Smooth muscle cell (in vitro differentiated cells): ENCODE measurements around the gene POU2AF1. TPM values are rescaled to one million over a fixed set of nuclear protein-coding genes. Genes with fewer than 3 reads are reported as not detected.

Experiments
- DNase-seq: peaks from one replicate; lab custom pipeline; 2025; ENCODE audit not compliant: unreplicated experiment; lab: John Stamatoyannopoulos, UW
- H2AFZ ChIP-seq: fragments of 200-600 bp; sonication (generic); 2 replicates; pipeline ENCODE4 v1.6.0; 2016; ENCODE audit warnings: antibody characterized with exemption, low read depth, mild to moderate bottlenecking
- H3F3A ChIP-seq: fragments of 200-600 bp; sonication (generic); 2 replicates; pipeline ENCODE4 v1.6.0; 2017; ENCODE audit warnings: antibody characterized with exemption, low read depth
- H3K27ac ChIP-seq: fragments of 200-600 bp; sonication (generic); 2 replicates; pipeline ENCODE4 v1.5.1; 2016; ENCODE audit warnings: low read depth, mild to moderate bottlenecking
- H3K27me3 ChIP-seq: fragments of 200-600 bp; sonication (generic); 2 replicates; pipeline ENCODE4 v1.6.1; 2016; ENCODE audit warnings: low read depth, mild to moderate bottlenecking
- H3K36me3 ChIP-seq: fragments of 200-600 bp; sonication (generic); 2 replicates; pipeline ENCODE4 v1.5.1; 2016; ENCODE audit warnings: low read depth
- H3K4me1 ChIP-seq: fragments of 200-600 bp; sonication (generic); 2 replicates; pipeline ENCODE4 v1.5.1; 2016; ENCODE audit warnings: low read depth
- H3K4me2 ChIP-seq: fragments of 200-600 bp; sonication (generic); 2 replicates; pipeline ENCODE4 v1.6.0; 2016; ENCODE audit warnings: mild to moderate bottlenecking
- H3K4me3 ChIP-seq: fragments of 200-600 bp; sonication (generic); 2 replicates; pipeline ENCODE4 v1.5.1; 2016; ENCODE audit warnings: mild to moderate bottlenecking
- H3K79me2 ChIP-seq: fragments of 200-600 bp; sonication (generic); 2 replicates; pipeline ENCODE4 v1.6.0; 2016; ENCODE audit warnings: low read depth, mild to moderate bottlenecking
- H3K9ac ChIP-seq: fragments of 200-600 bp; sonication (generic); 2 replicates; pipeline ENCODE4 v1.6.0; 2016; ENCODE audit warnings: low read depth
- H3K9me3 ChIP-seq: fragments of 200-600 bp; sonication (generic); replicated peaks from 2 replicates; pipeline ENCODE4 v1.5.1; 2016; ENCODE audit warnings: low read depth
- H4K20me1 ChIP-seq: fragments of 200-600 bp; sonication (generic); 2 replicates; pipeline ENCODE4 v1.6.0; 2016; ENCODE audit warnings: low read depth
- WGBS: methylation state at CpG from one replicate; pipeline ENCODE4 v1.1.7; 2016; ENCODE audit warnings: low lambda C conversion rate; 5-methylcytosine and 5-hydroxymethylcytosine counted together
- polyA plus RNA-seq: library from polyadenylated mRNA; unstranded; fragments of >200 nt; fragmentation: Nextera tagmentation; extraction: Ambion mirVana; gene quantifications from 2 replicates; pipeline ENCODE4 v1.2.1, GENCODE V29; 2016
- total RNA-seq: library from RNA; depleted of rRNA; stranded (reverse); fragments of >200 nt; gene quantifications from 2 replicates; pipeline ENCODE4 v1.2.3, GENCODE V29; 2014
- TF ChIP-seq, protein P1 (sequence below): fragments of 200-600 bp; sonication (generic); IDR thresholded peaks from 2 replicates; pipeline ENCODE4 v1.5.1; 2017; ENCODE audit warnings: borderline replicate concordance, mild to moderate bottlenecking, antibody characterized with exemption; ENCODE audit not compliant: insufficient read depth, poor library complexity, severe bottlenecking

POU2AF1 gene
- total and polyA plus RNA-seq, 2 experiments from 2014 or later: not detected

DNA sequence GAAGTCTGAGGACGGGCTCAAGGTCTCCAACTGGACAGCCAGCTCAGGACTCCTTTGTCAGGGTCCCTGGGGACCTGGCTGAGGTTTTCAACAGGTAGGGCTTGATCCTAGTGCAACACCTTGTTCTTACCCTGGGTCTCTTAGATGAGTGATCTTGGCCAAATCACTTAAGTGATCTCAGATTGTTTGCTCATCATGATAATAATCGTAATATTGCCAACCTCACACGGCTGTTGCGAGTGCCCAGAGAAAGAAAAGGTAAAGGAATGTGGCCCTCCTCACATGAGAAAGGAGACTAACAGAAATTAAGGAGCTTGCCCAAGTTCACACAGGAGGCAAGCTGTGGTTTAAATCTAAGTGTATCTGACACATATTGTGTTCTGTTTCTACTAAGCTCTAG, 52.3 kb downstream of the POU2AF1 start:
- Histone ChIP-seq H2AFZ (no peak overlapping the region), H3K36me3 (no peaks in the 10 kb centered on the region), H3K4me3 (no peak overlapping the region), H3K9me3 (no peaks in the 10 kb centered on the region), H3K9ac (no peak overlapping the region), H3F3A (no peaks in the 10 kb centered on the region), H3K4me2 (no peak overlapping the region), H3K4me1 (peaks cover 4% of the 10 kb centered on the region), H4K20me1 (no peaks in the 10 kb centered on the region), H3K27me3 (no peaks in the 10 kb centered on the region), H3K79me2 (no peaks in the 10 kb centered on the region), H3K27ac (no peak overlapping the region)
- TF ChIP-seq, protein P1, sequence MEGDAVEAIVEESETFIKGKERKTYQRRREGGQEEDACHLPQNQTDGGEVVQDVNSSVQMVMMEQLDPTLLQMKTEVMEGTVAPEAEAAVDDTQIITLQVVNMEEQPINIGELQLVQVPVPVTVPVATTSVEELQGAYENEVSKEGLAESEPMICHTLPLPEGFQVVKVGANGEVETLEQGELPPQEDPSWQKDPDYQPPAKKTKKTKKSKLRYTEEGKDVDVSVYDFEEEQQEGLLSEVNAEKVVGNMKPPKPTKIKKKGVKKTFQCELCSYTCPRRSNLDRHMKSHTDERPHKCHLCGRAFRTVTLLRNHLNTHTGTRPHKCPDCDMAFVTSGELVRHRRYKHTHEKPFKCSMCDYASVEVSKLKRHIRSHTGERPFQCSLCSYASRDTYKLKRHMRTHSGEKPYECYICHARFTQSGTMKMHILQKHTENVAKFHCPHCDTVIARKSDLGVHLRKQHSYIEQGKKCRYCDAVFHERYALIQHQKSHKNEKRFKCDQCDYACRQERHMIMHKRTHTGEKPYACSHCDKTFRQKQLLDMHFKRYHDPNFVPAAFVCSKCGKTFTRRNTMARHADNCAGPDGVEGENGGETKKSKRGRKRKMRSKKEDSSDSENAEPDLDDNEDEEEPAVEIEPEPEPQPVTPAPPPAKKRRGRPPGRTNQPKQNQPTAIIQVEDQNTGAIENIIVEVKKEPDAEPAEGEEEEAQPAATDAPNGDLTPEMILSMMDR: no peak
- no peak for DNase-seq
- 83% methylated on average over 4 of the region's 4 CpGs for WGBS

DNA sequence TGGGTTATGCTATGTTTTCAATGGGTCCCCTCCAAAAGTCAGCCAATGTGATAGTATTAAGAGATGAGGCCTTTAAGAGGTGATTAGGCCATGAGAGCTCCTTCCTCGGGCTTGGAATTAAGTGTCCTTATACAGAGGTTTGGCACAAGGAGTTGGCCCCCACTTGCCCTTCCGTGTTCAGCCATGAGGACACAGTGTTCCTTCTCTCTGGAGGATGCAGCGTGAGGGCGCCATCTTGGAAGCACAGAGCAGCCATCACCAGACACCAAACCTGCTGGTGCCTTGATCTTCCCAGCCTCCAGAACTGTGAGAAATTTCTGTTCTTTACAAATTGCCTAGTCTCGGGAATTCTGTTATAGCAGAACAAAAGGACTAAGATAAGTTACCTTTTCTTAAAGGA, 53.8 kb downstream of the POU2AF1 start:
- Histone ChIP-seq H3K27ac (no peak overlapping the region), H3K4me1 (peaks cover 4% of the 10 kb centered on the region), H3K9ac (no peak overlapping the region), H3K4me2 (no peak overlapping the region), H3K4me3 (no peak overlapping the region), H3K9me3 (no peaks in the 10 kb centered on the region), H3K36me3 (no peaks in the 10 kb centered on the region), H3F3A (no peaks in the 10 kb centered on the region), H2AFZ (no peak overlapping the region), H4K20me1 (no peaks in the 10 kb centered on the region), H3K27me3 (no peaks in the 10 kb centered on the region), H3K79me2 (no peaks in the 10 kb centered on the region)
- DNase-seq: no peak
- WGBS: over 99% methylated on average over 5 of the region's 5 CpGs
- TF ChIP-seq, protein P1: no peak

DNA sequence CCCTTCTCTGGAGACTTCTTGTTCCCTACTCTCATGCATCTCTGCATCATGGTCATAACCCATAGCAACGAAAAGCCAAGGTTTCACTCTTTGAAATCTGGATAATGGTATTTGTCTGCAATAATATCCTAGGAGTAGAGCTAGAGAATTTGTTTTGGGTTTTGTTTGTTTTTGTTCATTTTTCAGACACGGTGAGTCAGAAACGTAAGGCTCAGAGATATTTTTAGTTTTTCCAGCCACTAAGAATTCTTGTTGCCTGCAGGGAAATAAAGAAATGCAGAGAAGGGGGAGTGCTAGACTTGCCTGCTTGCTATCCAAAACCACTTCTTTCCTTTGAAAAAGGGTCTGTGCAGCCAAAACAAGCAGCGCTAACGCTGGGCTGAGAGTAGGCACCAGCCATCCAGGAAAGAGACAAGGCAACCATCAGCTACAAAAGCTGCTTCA, 54.8 kb downstream of the POU2AF1 start:
- 33% methylated on average over 5 of the region's 5 CpGs for WGBS
- H3K4me1 ChIP-seq: peaks cover 4% of the 10 kb centered on the region
- no peaks in the 10 kb centered on the region for H4K20me1 ChIP-seq
- peak overlapping the region; percentile 20 for H3K4me2 ChIP-seq
- H3F3A ChIP-seq: no peaks in the 10 kb centered on the region
- H2AFZ ChIP-seq: peak overlapping the region; percentile 70
- DNase-seq: no peak
- no peak overlapping the region for H3K4me3 ChIP-seq
- no peak overlapping the region for H3K9ac ChIP-seq
- H3K27ac ChIP-seq: peak overlapping the region; percentile 46
- TF ChIP-seq, protein P1: no peak
- no peaks in the 10 kb centered on the region for H3K36me3 ChIP-seq
- no peaks in the 10 kb centered on the region for H3K27me3 ChIP-seq
- H3K79me2 ChIP-seq: no peaks in the 10 kb centered on the region
- H3K9me3 ChIP-seq: no peaks in the 10 kb centered on the region

DNA sequence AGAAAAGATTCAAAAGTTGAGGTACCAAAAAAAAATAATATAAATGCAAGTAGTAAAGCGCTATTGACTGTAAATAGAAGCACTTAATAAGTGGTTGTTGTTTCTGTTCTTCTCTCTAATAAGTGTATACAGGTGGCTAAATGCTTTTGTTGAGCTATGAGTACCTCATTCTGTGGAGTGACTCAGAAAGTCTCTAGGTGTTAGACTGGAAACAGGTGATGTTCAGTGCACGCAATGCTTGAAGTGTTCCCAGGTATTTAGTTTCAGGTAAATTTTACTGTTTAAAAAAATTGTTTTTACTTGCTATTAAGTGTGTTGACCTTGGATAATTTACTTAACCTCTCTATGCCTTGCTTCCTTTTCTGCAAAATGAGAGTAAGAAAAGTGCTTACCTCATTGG, 56.5 kb downstream of the POU2AF1 start:
- no peak overlapping the region for H3K4me2 ChIP-seq
- WGBS: 94% methylated on average over 2 of the region's 2 CpGs
- TF ChIP-seq, protein P1: no peak

More for the DNA sequence above, 56.5 kb downstream of the POU2AF1 start:
- Histone ChIP-seq H3K79me2 (no peaks in the 10 kb centered on the region), H2AFZ (no peak overlapping the region), H4K20me1 (no peaks in the 10 kb centered on the region), H3K36me3 (no peaks in the 10 kb centered on the region), H3K9me3 (no peaks in the 10 kb centered on the region), H3K4me1 (peaks cover 4% of the 10 kb centered on the region), H3K4me3 (no peak overlapping the region), H3F3A (no peaks in the 10 kb centered on the region), H3K27ac (no peak overlapping the region), H3K9ac (no peak overlapping the region), H3K27me3 (no peaks in the 10 kb centered on the region)
- no peak for DNase-seq
